ENCODE results near the gene HACD3. TPM values are rescaled to one million over a fixed set of nuclear protein-coding genes. Genes with fewer than 3 reads are reported as not detected.

Gene HACD3, protein sequence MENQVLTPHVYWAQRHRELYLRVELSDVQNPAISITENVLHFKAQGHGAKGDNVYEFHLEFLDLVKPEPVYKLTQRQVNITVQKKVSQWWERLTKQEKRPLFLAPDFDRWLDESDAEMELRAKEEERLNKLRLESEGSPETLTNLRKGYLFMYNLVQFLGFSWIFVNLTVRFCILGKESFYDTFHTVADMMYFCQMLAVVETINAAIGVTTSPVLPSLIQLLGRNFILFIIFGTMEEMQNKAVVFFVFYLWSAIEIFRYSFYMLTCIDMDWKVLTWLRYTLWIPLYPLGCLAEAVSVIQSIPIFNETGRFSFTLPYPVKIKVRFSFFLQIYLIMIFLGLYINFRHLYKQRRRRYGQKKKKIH
- 150 and 158 TPM in 2 replicates for polyA plus RNA-seq

DNA sequence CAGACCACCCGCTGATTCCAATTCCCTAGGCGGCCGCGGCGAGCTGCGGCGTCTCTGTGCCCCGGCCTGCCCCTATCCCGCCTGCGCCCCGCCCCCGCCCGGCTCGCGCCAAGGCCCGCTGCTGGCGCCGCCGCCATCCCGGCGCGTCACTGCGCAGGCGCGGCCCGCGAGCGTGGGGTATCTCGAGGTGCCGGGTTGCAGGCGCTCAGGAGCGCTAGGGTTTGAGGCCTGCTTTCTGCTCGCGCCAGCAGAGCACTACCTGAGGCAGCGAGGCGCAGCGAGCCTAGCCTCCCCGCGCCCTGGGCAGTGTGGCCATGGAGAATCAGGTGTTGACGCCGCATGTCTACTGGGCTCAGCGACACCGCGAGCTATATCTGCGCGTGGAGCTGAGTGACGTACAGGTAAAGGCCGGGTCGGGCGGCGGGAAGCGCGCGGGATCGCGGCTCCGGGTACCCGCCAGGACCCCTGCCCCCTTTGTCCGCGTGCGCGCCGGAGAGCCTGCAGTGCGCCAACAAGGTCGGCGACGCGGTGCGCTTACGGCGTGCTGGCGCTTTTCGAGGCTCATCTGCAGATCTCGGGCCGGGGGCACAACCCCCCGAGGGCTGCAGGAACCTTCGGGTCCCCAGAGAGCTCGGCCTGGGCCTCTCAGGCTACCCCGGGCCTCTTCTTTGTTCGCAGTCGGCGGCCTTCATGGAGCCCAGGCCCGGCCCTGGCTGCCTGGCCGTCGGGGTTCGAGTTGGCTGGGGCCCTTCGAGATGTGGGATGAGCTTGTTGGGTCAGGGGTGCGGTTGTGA, at the start of gene HACD3:
TSS of gene HACD3 (plus strand) at position 146 of the 794 bp plus-strand sequence. CDS start at position 315, 169 bp downstream.

DNA sequence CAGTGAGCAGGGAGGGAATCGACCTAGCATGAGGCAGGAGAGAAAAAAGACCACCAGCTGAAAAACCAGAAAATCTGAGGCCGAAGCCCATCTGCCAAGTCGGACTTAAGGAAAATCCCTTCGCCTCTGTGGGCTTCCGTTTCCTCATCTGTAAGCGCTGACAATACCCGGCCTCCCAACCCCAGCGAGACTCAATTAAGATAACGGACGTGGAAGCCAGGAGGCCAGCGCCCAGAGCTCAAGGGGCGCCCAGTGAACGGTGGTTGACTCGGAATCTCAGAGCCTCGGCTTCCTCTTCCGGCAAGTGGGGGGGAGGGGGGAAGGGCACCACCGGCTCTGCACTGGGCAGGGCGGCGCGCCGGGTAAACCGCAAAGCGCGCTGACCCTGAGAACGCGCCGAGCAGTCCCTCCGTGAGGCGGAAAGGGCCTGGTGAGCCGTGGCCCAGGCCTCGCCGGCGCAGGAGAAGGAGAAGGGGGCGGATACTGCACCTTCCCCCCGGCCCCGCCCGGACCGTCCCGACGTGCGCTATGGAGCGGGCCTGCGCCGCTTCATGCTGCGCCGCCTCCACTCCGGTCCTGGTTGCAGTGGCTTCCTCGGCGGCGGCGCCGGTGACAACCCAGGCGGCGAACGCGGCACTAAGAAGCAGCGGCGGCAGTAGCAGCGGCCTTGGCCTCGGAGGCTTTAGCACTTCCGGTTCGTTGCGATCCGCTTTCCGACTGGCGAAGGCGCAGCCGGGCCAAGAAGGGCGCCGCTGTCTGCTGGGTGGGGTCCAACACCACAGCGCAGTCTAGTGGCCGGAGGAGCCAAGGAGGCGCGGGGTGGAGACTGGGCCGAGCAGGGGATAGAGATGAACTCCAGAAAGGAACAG, 13.0 kb upstream of the HACD3 start, which contains the start of gene DPP8:
TSS of gene DPP8 (minus strand) at position 693 of the 869 bp plus-strand sequence. CDS start 5,136 bp downstream, outside the sequence.

DNA sequence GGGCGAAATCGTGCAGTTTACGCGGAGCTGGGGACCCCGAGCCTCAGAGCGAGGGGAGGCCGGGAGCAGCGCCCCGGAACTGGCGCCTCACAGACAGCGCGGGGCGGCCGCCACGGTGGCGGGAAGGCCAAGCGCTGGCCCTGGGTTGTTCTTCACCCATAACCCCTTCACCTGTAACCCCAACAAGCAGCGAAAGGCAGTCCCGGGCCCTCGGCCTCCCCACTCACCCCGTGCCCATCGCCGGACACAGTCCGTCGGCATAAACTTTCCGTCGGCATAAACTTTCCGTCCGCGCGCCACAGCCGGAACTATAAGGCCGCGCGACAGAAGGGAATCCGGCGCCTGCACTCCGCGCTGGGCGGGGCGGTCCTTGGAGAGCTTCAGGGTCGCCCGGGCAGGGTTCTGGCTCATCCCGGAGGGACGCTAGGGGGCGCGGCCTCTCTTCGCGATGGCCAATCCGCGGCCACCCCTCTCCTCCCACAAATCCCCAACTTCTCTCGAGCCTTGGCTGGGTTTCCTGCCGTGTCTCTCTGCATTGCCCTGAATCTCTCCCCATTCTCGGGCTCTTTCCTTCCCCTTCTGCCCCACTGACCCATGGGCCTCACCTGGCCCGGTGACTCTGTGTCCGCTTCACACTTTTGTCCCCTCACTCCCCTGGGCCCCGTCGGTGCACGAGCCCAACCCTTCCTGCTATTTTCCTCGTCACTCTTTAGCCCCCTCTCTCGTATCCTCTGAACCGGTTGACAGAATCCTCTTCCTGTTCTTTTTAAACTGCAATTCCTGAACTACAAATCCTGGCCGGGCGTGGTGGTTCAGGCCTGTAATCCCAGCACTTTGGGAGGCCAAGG, 80.8 kb downstream of the HACD3 start, which contains the start of gene INTS14:
TSS of gene INTS14 (minus strand) at position 261 of the 848 bp plus-strand sequence. CDS start 3,751 bp downstream, outside the sequence.

DNA sequence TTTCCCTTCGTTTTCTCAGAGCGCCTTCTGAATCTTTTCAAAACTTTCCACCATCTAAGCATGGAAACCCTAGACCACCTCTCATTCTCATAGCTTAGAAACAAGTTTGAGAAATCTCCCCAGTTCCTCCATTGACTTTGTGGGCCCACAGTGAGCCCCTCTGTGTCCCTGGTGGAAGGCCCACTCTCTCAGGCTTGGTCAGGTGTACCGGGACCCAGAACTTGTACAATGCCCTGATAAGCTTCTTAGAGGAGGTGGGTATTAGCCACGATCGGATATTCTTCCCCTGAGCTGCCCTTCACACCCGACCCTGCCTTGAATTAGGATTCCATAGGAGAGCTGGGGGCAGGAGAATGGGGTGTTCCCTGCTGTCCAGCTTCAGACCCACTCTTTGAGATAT, 91.4 kb downstream of the HACD3 start, which contains the start of gene SLC24A1:
TSS of gene SLC24A1 (plus strand) at position 301 of the 400 bp plus-strand sequence. CDS start 2,143 bp downstream, outside the sequence.

Other genes starting within 250 kb of the HACD3 start
- gene PARP16, start 243.6 kb upstream of the HACD3 start, polyA plus RNA-seq = 1.7 TPM in 2 replicates
- not detected in 2 replicates for gene RNU5A-1, start 234.4 kb upstream of the HACD3 start, polyA plus RNA-seq
- not detected in 2 replicates for gene RNU5B-1, start 225.8 kb upstream of the HACD3 start, polyA plus RNA-seq
- gene IGDCC3, start 152.5 kb upstream of the HACD3 start, polyA plus RNA-seq = not detected in 2 replicates
- 1.2 and 1.6 TPM in 2 replicates for gene IGDCC4, start 107.5 kb upstream of the HACD3 start, polyA plus RNA-seq
- 114 and 122 TPM in 2 replicates for gene DPP8, start 12.8 kb upstream of the HACD3 start, polyA plus RNA-seq
- gene INTS14, start 80.7 kb downstream of the HACD3 start, polyA plus RNA-seq = 5.4 and 14.1 TPM in 2 replicates
- 1.7 and 3.8 TPM in 2 replicates for gene SLC24A1, start 91.5 kb downstream of the HACD3 start, polyA plus RNA-seq

Data from Purkinje cell (primary cell).